Sigmoid colon (tissue), 7 donors: ENCODE results near the gene CDKAL1. TPM values are rescaled to one million over a fixed set of nuclear protein-coding genes. Genes with fewer than 3 reads are reported as not detected.

Experiments
- DNase-seq: peaks from one replicate; pipeline ENCODE4 v3.0.0-alpha.2; 2019
- H3K27ac ChIP-seq, 4 donors: fragments of 200-600 bp; sonication (generic); one replicate each; pipeline ENCODE4 v1.5.1; 2016 to 2019; ENCODE audit warnings: mild to moderate bottlenecking in 1 of 4
- H3K27me3 ChIP-seq, 3 donors: fragments of 200-600 bp; sonication (generic); one replicate each; pipeline ENCODE4 v1.5.1; 2019; ENCODE audit warnings: mild to moderate bottlenecking in 1 of 3
- H3K36me3 ChIP-seq, 4 donors: fragments of 200-600 bp; sonication (generic); one replicate each; pipeline ENCODE4 v1.5.1; 2016 to 2019
- H3K4me1 ChIP-seq, 4 donors: fragments of 200-600 bp; sonication (generic); one replicate each; pipeline ENCODE4 v1.5.1; 2017 to 2019
- H3K4me3 ChIP-seq, 4 donors: fragments of 200-600 bp; sonication (generic); one replicate each; pipeline ENCODE4 v1.5.1; 2017 to 2019; ENCODE audit warnings: mild to moderate bottlenecking in 2 of 4, moderate library complexity in 1 of 4
- H3K9me3 ChIP-seq, 4 donors: fragments of 200-600 bp in 3 of 4; sonication (generic) in 3 of 4; one replicate each; pipeline versions ENCODE4 v1.5.1 to v1.6.1; 2013 to 2019
- EP300 ChIP-seq, 4 donors: sonication (generic); formaldehyde crosslinking; IDR thresholded peaks; one replicate each; pipeline ENCODE4 v1.6.1; 2017; ENCODE audit warnings: antibody characterized with exemption in 4 of 4
- POLR2A ChIP-seq, 2 donors: fragments of 450-650 bp; IDR thresholded peaks; one replicate each; pipeline ENCODE4 v1.6.1; 2016; ENCODE audit warnings: antibody characterized with exemption in 2 of 2, mild to moderate bottlenecking in 2 of 2, moderate library complexity in 2 of 2
- POLR2AphosphoS5 ChIP-seq, 4 donors: sonication (generic); formaldehyde crosslinking; IDR thresholded peaks; one replicate each; pipeline ENCODE4 v1.6.1; 2017; ENCODE audit warnings: antibody characterized with exemption in 4 of 4
- WGBS, 2 donors: extraction: QIAGEN DNeasy Blood & Tissue Kit; methylation state at CpG; one replicate each; pipeline ENCODE4 v1.1.7; 2013; 5-methylcytosine and 5-hydroxymethylcytosine counted together
- intact Hi-C: fragments of 100-400 bp; cut with DNase I; formaldehyde crosslinking; loops from one replicate; pipeline ENCODE4 v1.15.1; 2023
- polyA plus RNA-seq, 3 donors: library from polyadenylated mRNA; stranded (reverse); fragments of 200-250 nt; gene quantifications; one replicate each; pipeline ENCODE4 v1.2.3, GENCODE V29; 2013
- total RNA-seq, 4 donors: library from RNA; depleted of rRNA; stranded (reverse); fragments of >200 nt; gene quantifications; one replicate each; pipeline ENCODE4 v1.1.0, GENCODE V29; 2016
- TF ChIP-seq, protein P1 (sequence below), 4 experiments: fragments of 450-650 bp in 3 of 4; fragments of 200-600 bp in 1 of 4; IDR thresholded peaks; one replicate each; pipeline ENCODE4 v1.5.1; 2016 to 2019; ENCODE audit warnings: antibody characterized with exemption in 4 of 4, mild to moderate bottlenecking in 3 of 4, moderate library complexity in 2 of 4
- donor health status: healthy with polysubstance abuse.
- donor health status: Bipolar disorder and iron deficiency.
- donor health status: healthy.

CDKAL1 gene
- total and polyA plus RNA-seq, 7 donors: 2.8 to 14.7 (median 11.4) TPM

DNA sequence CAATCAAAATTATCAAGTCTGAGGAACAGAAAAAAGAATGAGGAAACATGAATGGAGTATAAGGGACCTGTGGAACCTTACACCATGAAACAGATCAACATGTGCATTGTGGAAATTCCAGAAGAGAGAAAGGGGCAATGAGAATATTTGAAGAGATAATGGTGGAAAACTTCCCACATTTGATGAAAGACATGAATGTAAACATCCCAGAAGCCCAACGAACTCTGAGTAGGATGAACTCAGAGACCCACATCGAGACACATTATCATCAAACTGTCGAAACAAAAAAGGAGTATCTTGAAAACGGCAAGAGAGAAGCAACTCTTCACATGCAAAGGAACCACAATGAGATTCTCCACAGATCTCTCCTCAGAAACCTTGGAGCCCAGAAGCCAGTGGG lies 371.1 kb downstream of the CDKAL1 start:
- no peak overlapping the region for H3K27ac ChIP-seq
- no peaks in the 10 kb centered on the region for H3K9me3 ChIP-seq
- TF ChIP-seq POLR2AphosphoS5 (IDR thresholded peaks at IDR 0.05) (no peak), POLR2A (IDR thresholded peaks at IDR 0.05) (no peak), EP300 (IDR thresholded peaks at IDR 0.05) (no peak)
- TF ChIP-seq, protein P1, sequence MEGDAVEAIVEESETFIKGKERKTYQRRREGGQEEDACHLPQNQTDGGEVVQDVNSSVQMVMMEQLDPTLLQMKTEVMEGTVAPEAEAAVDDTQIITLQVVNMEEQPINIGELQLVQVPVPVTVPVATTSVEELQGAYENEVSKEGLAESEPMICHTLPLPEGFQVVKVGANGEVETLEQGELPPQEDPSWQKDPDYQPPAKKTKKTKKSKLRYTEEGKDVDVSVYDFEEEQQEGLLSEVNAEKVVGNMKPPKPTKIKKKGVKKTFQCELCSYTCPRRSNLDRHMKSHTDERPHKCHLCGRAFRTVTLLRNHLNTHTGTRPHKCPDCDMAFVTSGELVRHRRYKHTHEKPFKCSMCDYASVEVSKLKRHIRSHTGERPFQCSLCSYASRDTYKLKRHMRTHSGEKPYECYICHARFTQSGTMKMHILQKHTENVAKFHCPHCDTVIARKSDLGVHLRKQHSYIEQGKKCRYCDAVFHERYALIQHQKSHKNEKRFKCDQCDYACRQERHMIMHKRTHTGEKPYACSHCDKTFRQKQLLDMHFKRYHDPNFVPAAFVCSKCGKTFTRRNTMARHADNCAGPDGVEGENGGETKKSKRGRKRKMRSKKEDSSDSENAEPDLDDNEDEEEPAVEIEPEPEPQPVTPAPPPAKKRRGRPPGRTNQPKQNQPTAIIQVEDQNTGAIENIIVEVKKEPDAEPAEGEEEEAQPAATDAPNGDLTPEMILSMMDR (IDR thresholded peaks at IDR 0.05): no peak
- H3K36me3 ChIP-seq: no peaks in the 10 kb centered on the region
- no peaks in the 10 kb centered on the region for H3K27me3 ChIP-seq
- intact Hi-C loops: no loop called here
- H3K4me1 ChIP-seq: no peaks in the 10 kb centered on the region
- H3K4me3 ChIP-seq: no peak overlapping the region
- WGBS, 2 donors: 80 to 87% methylated on average over 4 of the region's 4 CpGs
- DNase-seq: no peak

DNA sequence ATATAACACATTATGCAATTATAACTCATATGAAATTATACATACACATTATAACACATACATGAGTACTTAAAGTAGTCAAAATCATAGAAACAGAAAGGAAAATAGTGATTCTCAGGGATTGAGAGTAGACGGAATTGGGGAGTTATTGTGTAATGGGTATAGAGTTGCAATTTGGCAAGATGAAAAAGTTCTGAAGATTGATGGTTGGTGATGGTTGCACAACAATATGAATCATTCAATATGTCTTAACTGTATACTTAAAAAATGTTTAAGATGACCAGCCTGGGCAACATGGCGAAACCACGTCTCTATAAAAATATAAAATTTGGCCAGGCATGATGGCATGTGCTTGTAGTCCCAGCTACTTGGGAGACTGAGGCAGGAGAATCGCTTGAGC lies 372.7 kb downstream of the CDKAL1 start:
- Histone ChIP-seq H3K4me1 (no peaks in the 10 kb centered on the region), H3K36me3 (no peaks in the 10 kb centered on the region), H3K27ac (no peak overlapping the region), H3K4me3 (no peak overlapping the region), H3K27me3 (no peaks in the 10 kb centered on the region), H3K9me3 (no peaks in the 10 kb centered on the region)
- no peak for DNase-seq
- TF ChIP-seq, protein P1 (IDR thresholded peaks at IDR 0.05): no peak
- no peak for TF ChIP-seq POLR2AphosphoS5 (IDR thresholded peaks at IDR 0.05)
- no peak for TF ChIP-seq EP300 (IDR thresholded peaks at IDR 0.05)
- TF ChIP-seq POLR2A (IDR thresholded peaks at IDR 0.05): no peak
- 92% methylated on average over 4 of the region's 4 CpGs for WGBS, 2 donors
- intact Hi-C loops: no loop called here

DNA sequence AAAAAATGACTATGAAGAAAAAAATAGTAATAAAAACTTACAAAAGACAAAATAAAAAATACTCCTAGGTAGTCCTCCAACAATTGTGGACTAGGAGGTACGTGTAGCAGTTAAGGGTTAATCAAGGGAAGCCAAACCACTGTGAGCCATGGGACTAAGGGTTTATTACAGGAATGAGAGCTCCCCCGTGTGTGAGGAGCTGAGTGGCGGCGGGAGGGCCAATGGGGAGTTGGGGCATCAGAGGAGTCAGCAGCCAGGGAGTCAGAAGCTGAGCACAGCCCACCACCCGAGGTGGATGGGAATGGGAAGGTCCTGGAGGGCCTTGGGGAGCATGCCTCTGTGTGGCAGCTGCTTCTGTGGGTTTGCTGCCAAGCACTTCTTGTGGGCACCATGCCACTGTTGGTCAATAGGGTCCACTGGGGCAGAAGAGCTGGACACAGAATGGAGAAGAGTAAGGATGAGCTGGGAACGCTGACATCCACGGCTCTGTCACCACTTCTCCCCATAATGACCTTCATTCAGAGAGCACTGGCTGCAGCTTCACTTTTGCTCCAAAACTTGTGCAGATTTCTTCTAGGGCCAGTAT lies 373.3 kb downstream of the CDKAL1 start:
- Histone ChIP-seq H3K36me3 (no peaks in the 10 kb centered on the region), H3K27me3 (no peaks in the 10 kb centered on the region), H3K27ac (no peak overlapping the region), H3K4me1 (no peaks in the 10 kb centered on the region), H3K9me3 (no peaks in the 10 kb centered on the region), H3K4me3 (no peak overlapping the region)
- intact Hi-C loops: no loop called here
- WGBS, 2 donors: 92 to 96% methylated on average over 7 of the region's 7 CpGs
- TF ChIP-seq, protein P1 (IDR thresholded peaks at IDR 0.05): no peak
- no peak for TF ChIP-seq POLR2A (IDR thresholded peaks at IDR 0.05)
- no peak for TF ChIP-seq EP300 (IDR thresholded peaks at IDR 0.05)
- TF ChIP-seq POLR2AphosphoS5 (IDR thresholded peaks at IDR 0.05): no peak
- DNase-seq: no peak

DNA sequence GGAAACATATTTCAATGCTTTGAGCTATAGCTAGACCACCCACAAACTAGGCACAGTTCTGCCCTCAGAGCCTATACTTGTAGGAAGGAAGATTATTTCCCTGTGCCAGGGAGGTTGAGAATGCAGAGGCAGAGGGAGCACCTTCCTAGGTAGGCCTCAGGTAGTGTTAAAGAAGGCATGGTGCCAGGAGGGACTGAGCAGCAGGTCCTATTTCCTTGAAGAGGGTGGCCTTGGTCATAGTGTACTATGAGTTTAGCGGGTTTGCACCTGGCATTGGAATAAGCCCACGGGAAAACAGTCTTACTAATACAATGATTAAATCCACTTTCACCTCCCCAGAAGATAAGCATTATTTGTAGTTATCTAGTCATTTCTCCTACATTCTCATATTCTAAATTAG lies 375.4 kb downstream of the CDKAL1 start:
- 69 to 87% methylated on average over 2 of the region's 2 CpGs for WGBS, 2 donors
- no peaks in the 10 kb centered on the region for H3K9me3 ChIP-seq
- TF ChIP-seq, protein P1 (IDR thresholded peaks at IDR 0.05): no peak
- TF ChIP-seq POLR2A (IDR thresholded peaks at IDR 0.05): no peak
- TF ChIP-seq EP300 (IDR thresholded peaks at IDR 0.05): no peak
- TF ChIP-seq POLR2AphosphoS5 (IDR thresholded peaks at IDR 0.05): no peak
- no peaks in the 10 kb centered on the region for H3K27me3 ChIP-seq
- no peaks in the 10 kb centered on the region for H3K4me1 ChIP-seq
- H3K36me3 ChIP-seq: no peaks in the 10 kb centered on the region
- no peak overlapping the region for H3K4me3 ChIP-seq
- intact Hi-C loops: no loop called here
- no peak for DNase-seq
- no peak overlapping the region for H3K27ac ChIP-seq

DNA sequence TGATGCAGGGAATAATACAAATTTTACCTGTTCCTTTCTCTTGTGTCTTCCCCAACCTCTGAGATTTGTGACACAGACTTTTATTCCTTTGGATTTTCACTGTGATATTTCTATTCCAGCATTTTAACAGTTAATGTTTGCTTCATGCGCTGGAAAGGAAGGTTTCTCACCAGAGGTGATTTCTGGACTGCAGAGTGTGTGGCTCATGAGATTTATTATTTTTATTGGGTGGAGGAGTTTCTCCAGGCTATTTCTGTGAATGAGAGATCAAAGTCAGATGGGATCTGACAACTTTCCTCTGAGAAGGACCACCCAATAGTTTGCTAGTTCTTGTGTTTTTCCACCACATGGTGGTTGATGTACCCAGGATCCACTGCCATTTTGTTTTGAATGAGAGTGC lies 377.5 kb downstream of the CDKAL1 start:
- intact Hi-C loops: no loop called here
- Histone ChIP-seq H3K4me1 (no peaks in the 10 kb centered on the region), H3K4me3 (no peak overlapping the region), H3K27ac (no peak overlapping the region), H3K27me3 (no peaks in the 10 kb centered on the region), H3K36me3 (no peaks in the 10 kb centered on the region), H3K9me3 (peaks cover 0 to 5% (median 0%) of the 10 kb centered on the region in 4 donors)
- 70 to 79% methylated on average over 1 of the region's 1 CpG for WGBS, 2 donors
- no peak for DNase-seq
- TF ChIP-seq, protein P1 (IDR thresholded peaks at IDR 0.05): no peak
- no peak for TF ChIP-seq POLR2A (IDR thresholded peaks at IDR 0.05)
- TF ChIP-seq POLR2AphosphoS5 (IDR thresholded peaks at IDR 0.05): no peak
- TF ChIP-seq EP300 (IDR thresholded peaks at IDR 0.05): no peak
